PFSK-1 (cell line): ENCODE results near the gene PHKG2.

ENCODE experiments used
- POLR2AphosphoS5 ChIP-seq: IDR thresholded peaks from 2 replicates; pipeline ENCODE4 v1.6.1; 2012; ENCODE audit warnings: low read depth, mild to moderate bottlenecking, control low read depth, low read length, moderate library complexity
- REST ChIP-seq, 2 experiments: IDR thresholded peaks; 2 replicates each; pipeline versions ENCODE4 v1.6.1 to v1.8.0; 2011 to 2012; ENCODE audit warnings: low read depth in 2 of 2, low read length in 2 of 2, control low read depth in 1 of 2, inconsistent platforms in 1 of 2, mild to moderate bottlenecking in 1 of 2, moderate library complexity in 1 of 2; ENCODE audit not compliant: insufficient read depth in 1 of 2
- SIN3A ChIP-seq: IDR thresholded peaks from 2 replicates; pipeline ENCODE4 v1.6.1; 2012; ENCODE audit warnings: mild to moderate bottlenecking, low read length, moderate library complexity, borderline replicate concordance; ENCODE audit not compliant: insufficient read depth
- TAF1 ChIP-seq: IDR thresholded peaks from 2 replicates; pipeline ENCODE4 v1.6.1; 2012; ENCODE audit warnings: low read length, control low read depth, borderline replicate concordance; ENCODE audit not compliant: insufficient read depth

DNA sequence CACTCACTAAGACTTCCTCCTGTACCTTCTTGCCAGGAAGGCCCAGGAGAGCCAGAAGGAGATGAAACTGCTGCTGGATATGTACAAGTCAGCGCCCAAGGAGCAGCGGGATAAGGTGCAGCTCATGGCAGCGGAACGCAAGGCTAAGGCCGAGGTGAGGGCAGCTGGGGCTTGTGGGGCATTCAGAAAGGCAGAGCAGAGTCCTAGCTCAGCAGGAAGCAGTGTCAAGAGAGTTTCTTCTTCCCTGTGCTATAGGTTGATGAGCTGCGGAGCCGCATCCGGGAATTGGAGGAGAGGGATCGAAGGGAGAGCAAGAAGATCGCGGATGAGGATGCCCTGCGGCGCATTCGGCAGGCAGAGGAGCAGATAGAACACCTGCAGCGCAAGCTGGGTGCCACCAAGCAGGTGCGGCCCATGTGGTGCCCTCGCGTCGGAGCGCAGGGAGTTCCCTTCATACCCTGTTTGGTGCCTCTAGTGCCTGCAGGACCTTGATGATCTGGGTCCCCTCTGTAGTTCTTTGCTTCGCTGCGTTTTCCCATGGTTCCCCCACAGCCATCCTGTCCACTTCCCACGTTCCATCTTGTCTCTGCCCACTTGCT, 20.5 kb downstream of the PHKG2 start:
- TF ChIP-seq POLR2AphosphoS5: no peak
- no peak for TF ChIP-seq TAF1
- TF ChIP-seq REST (IDR thresholded peaks at IDR 0.05; ENCODE audit: insufficient read depth in 1 of 2, low read depth in 2 of 2, low read length in 2 of 2): no peak
- no peak for TF ChIP-seq SIN3A
